IMR-90 (cell line): ENCODE data around the gene NUB1.

Experiments used
- BHLHE40 ChIP-seq: fragments of 150-350 bp; IDR thresholded peaks from 2 replicates; pipeline ENCODE4 v1.6.1; 2016; ENCODE audit warnings: mild to moderate bottlenecking, low read depth, low read length
- CEBPB ChIP-seq: IDR thresholded peaks from 2 replicates; pipeline ENCODE4 v1.6.1; 2012; ENCODE audit warnings: low read depth, low read length, improper control_type of control experiment
- CHD1 ChIP-seq: IDR thresholded peaks from 2 replicates; pipeline ENCODE4 v1.6.1; 2012; ENCODE audit warnings: low read depth, low read length, improper control_type of control experiment
- POLR2A ChIP-seq: IDR thresholded peaks from 2 replicates; pipeline ENCODE4 v1.6.1; 2012; ENCODE audit warnings: mild to moderate bottlenecking, low read depth, low read length
- RAD21 ChIP-seq: IDR thresholded peaks from 2 replicates; pipeline ENCODE4 v1.6.1; 2012; ENCODE audit warnings: low read length, improper control_type of control experiment
- RCOR1 ChIP-seq: IDR thresholded peaks from 2 replicates; pipeline ENCODE4 v1.6.1; 2012; ENCODE audit warnings: mild to moderate bottlenecking, low read length, improper control_type of control experiment; ENCODE audit not compliant: insufficient replicate concordance
- TF ChIP-seq, protein P1 (sequence below): fragments of 150-350 bp; IDR thresholded peaks from 2 replicates; pipeline ENCODE4 v1.6.1; 2017; ENCODE audit warnings: mild to moderate bottlenecking, antibody characterized with exemption, low read length, low read depth
- TF ChIP-seq, protein P2 (sequence below): conservative IDR thresholded peaks from 2 replicates; pipeline ENCODE4 v1.5.1; 2012; ENCODE audit warnings: mild to moderate bottlenecking, low read depth, low read length, improper control_type of control experiment

DNA sequence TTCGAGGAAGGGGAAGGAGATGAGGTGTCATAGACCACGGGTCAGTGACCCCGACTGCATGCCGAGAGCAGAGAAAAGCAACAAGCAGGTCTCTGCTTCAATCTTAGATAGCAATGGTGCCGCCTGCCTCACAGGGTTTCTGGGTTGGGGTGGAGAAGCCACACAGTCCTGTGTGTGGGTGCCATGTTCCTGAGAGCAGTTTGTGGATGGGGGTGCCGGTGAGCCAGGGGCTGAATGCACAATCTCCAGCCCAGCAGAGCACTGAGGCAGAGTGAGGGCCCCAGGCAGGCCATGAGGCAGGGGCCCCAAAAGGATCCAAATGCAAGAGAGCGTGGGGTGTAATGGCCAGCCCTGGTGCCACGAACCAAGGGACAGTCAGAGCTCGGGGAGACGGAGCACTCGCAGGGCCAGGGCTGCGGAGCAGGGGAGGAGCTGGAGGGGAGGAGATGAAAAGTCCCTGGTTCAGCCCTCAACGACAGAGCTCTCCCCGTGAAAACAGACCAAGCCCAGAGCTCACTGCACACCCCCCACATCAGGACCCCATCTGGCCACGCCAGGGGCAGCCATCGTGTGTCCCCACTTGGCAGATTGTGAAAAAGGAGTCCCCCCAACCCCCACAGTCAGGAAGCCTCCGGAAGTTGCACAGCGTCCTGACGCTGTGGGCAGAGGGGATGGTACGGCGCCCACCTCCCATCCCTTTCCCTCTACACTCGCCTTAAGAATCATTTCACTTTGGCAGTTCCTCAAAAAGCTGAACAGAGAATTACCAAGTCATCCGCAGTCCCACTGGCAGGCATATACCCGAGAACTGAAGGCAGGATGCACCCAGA is 48.4 kb downstream of the NUB1 start:
- TF ChIP-seq, protein P1, sequence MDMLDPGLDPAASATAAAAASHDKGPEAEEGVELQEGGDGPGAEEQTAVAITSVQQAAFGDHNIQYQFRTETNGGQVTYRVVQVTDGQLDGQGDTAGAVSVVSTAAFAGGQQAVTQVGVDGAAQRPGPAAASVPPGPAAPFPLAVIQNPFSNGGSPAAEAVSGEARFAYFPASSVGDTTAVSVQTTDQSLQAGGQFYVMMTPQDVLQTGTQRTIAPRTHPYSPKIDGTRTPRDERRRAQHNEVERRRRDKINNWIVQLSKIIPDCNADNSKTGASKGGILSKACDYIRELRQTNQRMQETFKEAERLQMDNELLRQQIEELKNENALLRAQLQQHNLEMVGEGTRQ: no peak
- TF ChIP-seq POLR2A (no peak), CEBPB (no peak), RCOR1 (no peak), RAD21 (no peak), CHD1 (no peak), BHLHE40 (no peak)
- TF ChIP-seq, protein P2, sequence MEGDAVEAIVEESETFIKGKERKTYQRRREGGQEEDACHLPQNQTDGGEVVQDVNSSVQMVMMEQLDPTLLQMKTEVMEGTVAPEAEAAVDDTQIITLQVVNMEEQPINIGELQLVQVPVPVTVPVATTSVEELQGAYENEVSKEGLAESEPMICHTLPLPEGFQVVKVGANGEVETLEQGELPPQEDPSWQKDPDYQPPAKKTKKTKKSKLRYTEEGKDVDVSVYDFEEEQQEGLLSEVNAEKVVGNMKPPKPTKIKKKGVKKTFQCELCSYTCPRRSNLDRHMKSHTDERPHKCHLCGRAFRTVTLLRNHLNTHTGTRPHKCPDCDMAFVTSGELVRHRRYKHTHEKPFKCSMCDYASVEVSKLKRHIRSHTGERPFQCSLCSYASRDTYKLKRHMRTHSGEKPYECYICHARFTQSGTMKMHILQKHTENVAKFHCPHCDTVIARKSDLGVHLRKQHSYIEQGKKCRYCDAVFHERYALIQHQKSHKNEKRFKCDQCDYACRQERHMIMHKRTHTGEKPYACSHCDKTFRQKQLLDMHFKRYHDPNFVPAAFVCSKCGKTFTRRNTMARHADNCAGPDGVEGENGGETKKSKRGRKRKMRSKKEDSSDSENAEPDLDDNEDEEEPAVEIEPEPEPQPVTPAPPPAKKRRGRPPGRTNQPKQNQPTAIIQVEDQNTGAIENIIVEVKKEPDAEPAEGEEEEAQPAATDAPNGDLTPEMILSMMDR: no peak
